Measurements from ENCODE around the gene WDFY4. TPM values are rescaled to one million over a fixed set of nuclear protein-coding genes. Genes with fewer than 3 reads are reported as not detected.

WDFY4 gene
- total and polyA plus RNA-seq, 9 of the 15 experiments (the other 6 are each of a cell fraction or from before 2014, with no cell fraction given) = 0.01 to 0.02 (median 0.01) TPM; not detected in 6

GRCh38 chr10:48656241-48656913, 28.3 kb upstream of the WDFY4 start (continued):
- TF ChIP-seq ARID1B (IDR thresholded peaks at IDR 0.05) = no peak
- TF ChIP-seq GTF2A2 (tag; IDR thresholded peaks at IDR 0.05) = no peak
- no peak for TF ChIP-seq ZNF395 (CRISPR knock-in tag; IDR thresholded peaks at IDR 0.05)
- no peak for TF ChIP-seq SNRNP70 (optimal IDR thresholded peaks at IDR 0.05; ENCODE audit: low read depth, low read length)
- TF ChIP-seq ZNF134 (CRISPR knock-in tag; conservative IDR thresholded peaks at IDR 0.05) = no peak
- TF ChIP-seq HNRNPLL (IDR thresholded peaks at IDR 0.05; ENCODE audit: low read depth, low read length, poor library complexity, severe bottlenecking) = no peak
- no peak for TF ChIP-seq ZNF133 (CRISPR knock-in tag; IDR thresholded peaks at IDR 0.05)
- no peak for TF ChIP-seq ZNF316 (IDR thresholded peaks at IDR 0.05)
- TF ChIP-seq ZBTB1 (CRISPR knock-in tag; IDR thresholded peaks at IDR 0.05; ENCODE audit: borderline replicate concordance, low read depth) = no peak
- no peak for TF ChIP-seq ZNF224 (CRISPR knock-in tag; IDR thresholded peaks at IDR 0.05)
- 0 out of 2 replicates have a peak, but pooled peaks have one; percentile 5 for TF ChIP-seq KDM2B (CRISPR knock-in tag; IDR thresholded peaks at IDR 0.05)
- TF ChIP-seq BRF1 (IDR thresholded peaks at IDR 0.05; ENCODE audit: borderline replicate concordance, extremely low read depth, insufficient read length) = no peak
- no peak for TF ChIP-seq ZNF398 (CRISPR knock-in tag; IDR thresholded peaks at IDR 0.05)
- TF ChIP-seq TAL1 (IDR thresholded peaks at IDR 0.05) = no peak
- TF ChIP-seq TCF3 (CRISPR knock-in tag; IDR thresholded peaks at IDR 0.05) = no peak
- peak; percentile 79 for TF ChIP-seq CCNT2 (IDR thresholded peaks at IDR 0.05; ENCODE audit: borderline replicate concordance, extremely low read depth, insufficient read length, low read depth, low read length)
- TF ChIP-seq NR1H2 (CRISPR knock-in tag; IDR thresholded peaks at IDR 0.05) = 0 out of 2 replicates have a peak, but pooled peaks have one; percentile 55
- TF ChIP-seq, protein P1, sequence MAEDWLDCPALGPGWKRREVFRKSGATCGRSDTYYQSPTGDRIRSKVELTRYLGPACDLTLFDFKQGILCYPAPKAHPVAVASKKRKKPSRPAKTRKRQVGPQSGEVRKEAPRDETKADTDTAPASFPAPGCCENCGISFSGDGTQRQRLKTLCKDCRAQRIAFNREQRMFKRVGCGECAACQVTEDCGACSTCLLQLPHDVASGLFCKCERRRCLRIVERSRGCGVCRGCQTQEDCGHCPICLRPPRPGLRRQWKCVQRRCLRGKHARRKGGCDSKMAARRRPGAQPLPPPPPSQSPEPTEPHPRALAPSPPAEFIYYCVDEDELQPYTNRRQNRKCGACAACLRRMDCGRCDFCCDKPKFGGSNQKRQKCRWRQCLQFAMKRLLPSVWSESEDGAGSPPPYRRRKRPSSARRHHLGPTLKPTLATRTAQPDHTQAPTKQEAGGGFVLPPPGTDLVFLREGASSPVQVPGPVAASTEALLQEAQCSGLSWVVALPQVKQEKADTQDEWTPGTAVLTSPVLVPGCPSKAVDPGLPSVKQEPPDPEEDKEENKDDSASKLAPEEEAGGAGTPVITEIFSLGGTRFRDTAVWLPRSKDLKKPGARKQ (CRISPR knock-in tag; IDR thresholded peaks at IDR 0.05) = no peak
- no peak for TF ChIP-seq ZNF212 (CRISPR knock-in tag; IDR thresholded peaks at IDR 0.05)
- TF ChIP-seq ZNF263 (CRISPR knock-in tag; IDR thresholded peaks at IDR 0.05; ENCODE audit: borderline replicate concordance) = no peak; the same call in 1 of the 2 replicates
- TF ChIP-seq PCBP2 (IDR thresholded peaks at IDR 0.05; ENCODE audit: low read depth, low read length, poor library complexity, severe bottlenecking) = no peak
- TF ChIP-seq LARP7 (IDR thresholded peaks at IDR 0.05) = no peak
- peak; percentile 45; the same call in 1 of the 2 replicates for TF ChIP-seq ZBTB17 (CRISPR knock-in tag; IDR thresholded peaks at IDR 0.05)
